Myocyte (in vitro differentiated cells): ENCODE measurements around the gene CACTIN. TPM values are rescaled to one million over a fixed set of nuclear protein-coding genes. Genes with fewer than 3 reads are reported as not detected.
A peak's percentile ranks its signal among the peaks of the same experiment; 100 is the strongest.
"Not testable (repeated sequence)": the region's sequence is repeated elsewhere in the genome, so short reads cannot be mapped to it uniquely, and the experiment has no call there.

Experiments used
- DNase-seq: peaks from one replicate; pipeline ENCODE4 v3.0.0-alpha.2; 2012; ENCODE audit warnings: low read depth
- total RNA-seq: library from RNA; depleted of rRNA; stranded (reverse); fragments of >200 nt; gene quantifications from 2 replicates; pipeline ENCODE4 v1.2.3, GENCODE V29; 2014

Gene CACTIN
- total RNA-seq, 1 donor from 2014 or later = 33.8 TPM

DNA sequence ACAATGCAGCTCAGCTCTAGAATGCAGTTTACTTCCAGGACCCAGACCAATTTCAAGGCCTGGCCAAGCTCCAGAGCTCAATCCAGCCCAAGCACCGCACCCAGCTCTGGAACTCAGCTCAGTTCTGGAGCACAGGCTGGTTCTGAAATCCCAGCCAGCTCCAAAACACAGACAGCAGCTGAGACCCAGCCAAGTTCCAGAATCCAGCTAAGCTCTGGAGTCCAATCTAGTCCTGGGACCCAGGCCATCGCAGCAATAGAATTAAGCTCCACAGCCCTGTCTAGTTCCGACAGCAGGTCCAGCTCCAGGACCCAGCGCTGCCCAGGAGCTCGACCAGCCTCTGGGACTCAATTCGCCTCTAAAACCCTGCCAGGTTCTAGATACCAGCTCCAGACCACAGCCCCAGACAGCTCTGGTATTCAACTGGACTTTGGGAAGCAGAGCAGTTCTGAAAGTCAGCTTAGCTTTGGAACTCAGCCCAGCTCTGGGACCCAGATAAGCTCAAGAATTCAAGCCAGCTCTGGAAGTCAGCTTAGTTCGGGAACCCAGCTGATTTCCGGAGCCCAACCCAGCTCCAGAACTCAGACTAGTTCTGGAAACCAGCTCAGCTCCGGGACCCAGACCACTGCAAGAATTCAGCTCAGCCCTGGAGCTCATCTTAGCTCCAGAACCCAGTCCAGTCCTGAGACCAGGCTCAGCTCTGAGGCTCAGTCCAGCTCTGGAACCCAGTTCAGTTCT is 34.5 kb downstream of the CACTIN start:
- no peak for DNase-seq

DNA sequence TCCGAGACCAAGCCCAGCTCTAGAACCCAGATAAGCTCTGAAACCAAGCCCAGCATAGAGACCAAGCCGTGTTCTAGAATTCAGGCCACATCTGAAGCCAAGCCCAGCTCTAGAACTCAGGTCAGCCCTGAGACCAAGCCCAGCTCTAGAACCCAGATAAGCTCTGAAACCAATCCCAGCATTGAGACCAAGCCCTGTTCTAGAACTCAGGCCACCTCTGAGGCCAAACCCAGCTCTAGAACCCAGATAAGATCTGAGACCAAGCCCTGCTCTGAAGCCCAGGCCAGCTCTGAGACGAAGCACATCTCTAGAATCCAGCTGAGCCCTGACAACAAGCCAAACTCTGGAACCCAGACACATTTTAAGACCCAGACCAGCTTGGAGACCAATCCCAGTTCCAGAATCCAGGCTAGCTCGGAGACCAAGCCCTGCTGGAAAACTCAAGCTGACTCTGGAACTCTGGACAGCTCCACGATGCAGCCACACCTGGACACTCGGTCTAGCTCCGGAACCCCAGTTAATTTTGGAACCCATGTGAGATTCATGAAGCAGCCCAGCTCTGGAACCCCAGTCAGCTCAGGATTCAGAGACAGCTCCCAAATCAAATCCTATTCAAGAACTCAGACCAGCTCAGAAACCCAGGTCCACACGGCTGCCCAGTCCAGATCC is 35.5 kb downstream of the CACTIN start:
- no peak for DNase-seq

DNA sequence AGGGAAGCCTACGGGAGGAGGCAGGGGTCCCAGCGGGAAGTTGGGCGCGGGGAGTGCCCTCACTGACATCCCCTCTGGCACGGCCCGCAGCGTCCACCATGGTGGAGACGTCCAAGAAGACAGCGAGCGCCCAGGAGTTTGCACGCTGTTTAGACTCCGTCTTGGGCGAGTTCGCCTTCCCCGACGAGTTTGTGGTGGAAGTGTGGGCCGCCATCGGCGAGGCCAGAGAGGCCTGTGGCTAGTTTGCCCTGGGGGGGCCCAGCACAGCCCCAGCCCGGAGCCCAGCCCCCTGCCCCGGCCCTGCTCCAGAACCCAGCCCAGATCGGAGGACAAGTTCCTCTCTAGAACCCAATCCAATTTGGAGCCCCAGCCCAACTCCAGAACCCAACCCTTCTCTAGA is 36.6 kb downstream of the CACTIN start:
- no peak for DNase-seq

DNA sequence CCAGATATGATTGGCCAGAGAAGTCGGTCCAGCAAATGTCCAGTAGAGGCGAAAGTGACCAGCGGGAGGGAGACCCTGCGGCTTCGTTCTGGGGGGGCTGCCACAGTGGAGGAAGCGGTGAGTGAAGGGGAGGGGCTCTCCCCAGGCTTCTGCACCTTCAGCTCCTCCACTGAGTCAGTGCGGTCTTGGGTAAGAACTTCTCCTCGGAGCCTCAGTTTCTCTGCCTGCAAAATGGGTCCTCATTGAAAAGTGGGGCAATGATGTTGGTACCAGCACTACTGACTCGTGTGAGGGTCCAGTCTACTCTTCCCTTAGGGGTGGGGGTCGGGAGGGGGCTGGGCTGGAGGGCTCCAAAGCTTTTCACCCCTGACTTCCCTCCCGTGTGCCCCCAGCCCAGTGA is 37.2 kb downstream of the CACTIN start:
- DNase-seq = no peak

DNA sequence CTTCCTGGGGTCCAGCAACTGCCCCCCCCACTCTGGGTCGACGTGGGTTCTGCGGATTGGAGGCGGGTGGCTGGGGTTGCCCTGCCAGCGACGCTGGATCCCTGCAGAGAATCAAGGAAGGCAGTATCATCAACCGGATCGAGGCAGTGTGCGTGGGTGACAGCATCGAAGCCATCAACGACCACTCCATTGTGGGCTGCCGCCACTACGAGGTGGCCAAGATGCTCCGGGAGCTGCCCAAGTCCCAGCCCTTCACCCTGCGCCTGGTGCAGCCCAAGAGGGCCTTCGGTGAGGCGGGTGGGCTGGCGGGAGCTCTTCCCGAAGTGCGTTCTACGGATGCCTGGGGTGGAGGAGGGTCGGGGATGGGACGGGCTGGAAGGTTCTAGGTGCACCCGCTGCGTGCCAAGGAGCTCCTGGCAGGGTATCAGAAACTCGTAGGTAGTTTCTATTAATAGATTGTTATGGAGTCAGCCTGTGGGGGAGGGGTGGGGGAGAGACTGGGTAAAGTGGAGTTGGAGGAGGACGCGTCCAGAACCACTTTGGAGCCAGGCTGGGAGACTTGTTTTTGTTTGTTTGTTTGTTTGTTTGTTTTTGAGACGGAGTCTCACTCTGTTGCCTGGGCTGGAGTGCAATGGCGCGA is 39.8 kb downstream of the CACTIN start:
- no peak for DNase-seq

DNA sequence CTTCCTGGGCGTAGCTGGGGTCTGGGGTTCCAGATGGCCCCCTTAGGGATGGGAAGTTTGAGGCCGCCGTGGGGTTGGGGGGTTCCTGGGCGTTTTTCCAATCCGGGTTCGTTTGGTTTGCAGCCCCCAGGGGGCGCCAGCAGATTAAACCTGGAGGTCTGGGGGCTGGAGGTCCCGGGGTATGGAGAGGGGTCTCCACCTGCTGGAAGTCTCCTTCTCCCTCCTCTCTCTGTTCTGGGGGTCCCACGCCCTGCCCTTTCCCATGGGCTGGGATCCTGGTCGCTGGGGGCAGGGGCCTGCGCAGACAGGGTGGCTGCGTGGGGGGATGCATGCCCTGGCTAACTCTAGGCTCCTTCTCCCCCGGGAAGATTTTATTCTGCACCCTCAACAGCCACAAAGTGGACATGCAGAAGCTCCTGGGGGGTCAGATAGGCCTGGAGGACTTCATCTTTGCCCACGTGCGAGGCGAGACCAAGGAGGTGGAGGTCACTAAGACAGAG is 40.4 kb downstream of the CACTIN start:
- no peak for DNase-seq

DNA sequence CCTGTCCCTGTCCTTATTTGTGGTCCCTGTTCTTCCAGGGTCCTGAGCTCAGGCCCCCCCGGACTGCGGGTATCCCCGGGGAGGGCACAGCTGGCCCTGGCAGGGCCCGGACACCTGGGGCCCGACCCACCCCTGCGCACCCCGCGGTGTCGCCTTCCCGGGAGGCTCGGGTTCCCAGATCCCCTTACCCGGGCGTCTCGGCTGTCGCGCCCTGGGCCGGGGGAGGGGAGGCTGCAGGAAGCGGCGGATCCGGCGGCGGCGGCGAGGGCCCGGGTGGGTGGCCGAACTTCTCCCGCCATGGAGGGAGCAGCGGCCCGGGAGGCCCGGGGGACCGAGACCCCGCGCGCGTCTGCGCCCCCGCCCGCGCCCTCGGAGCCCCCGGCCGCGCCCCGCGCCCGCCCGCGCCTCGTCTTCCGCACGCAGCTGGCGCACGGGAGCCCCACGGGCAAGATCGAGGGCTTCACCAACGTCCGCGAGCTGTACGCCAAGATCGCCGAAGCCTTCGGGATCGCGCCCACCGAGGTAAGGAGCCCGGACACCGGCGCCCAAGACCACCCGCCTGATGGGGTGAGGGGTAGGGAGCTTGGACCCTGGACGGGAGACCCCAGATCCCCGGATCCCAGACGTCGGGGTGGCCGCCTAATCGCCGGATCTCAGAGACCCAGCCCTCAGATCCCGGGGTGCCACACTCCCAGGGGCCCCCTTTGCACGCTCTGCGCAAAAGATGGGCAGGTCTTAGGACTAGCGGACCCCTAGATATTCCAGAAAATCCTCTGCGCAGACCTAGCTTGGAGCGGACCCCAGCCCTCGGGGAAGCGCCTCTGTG is 41.1 kb downstream of the CACTIN start, which contains the start of gene GIPC3:
GIPC3 (plus strand) TSS at position 178 of the 826 bp plus-strand sequence; CDS start at position 298, 120 bp downstream.
- no peak for DNase-seq

DNA sequence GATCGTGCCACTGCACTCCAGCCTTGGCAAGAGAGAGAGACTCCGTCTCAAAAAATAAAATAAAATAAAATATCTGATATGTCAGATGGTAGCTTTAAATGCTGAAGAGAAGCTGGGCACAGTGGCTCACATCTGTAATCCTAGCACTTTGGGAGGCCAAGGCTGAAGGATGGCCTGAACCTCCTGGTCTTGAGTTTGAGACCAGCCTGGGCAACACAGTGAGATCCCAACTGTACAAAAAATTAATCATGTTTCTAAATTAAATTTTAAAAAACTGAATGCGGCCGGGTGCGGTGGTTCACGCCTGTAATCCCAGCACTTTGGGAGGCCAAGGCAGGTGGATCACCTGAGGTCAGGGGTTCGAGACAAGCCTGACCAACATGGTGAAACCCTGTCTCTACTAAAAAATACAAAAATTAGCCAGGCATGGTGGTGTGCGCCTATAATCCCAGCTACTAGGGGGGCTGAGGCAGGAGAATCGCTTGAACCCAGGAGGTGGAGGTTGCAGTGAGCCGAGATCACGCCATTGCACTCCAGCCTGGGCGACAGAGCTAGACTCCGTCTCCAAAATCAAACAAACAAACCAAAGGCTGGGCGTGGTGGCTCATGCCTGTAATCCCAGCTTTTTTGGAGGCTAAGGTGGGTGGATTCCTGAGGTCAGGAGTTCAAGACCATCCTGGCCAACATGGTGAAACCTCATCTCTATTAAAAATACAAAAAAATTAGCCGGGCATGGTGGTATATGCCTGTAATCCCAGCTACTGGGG is 42.4 kb downstream of the CACTIN start:
- DNase-seq = not testable (repeated sequence)

DNA sequence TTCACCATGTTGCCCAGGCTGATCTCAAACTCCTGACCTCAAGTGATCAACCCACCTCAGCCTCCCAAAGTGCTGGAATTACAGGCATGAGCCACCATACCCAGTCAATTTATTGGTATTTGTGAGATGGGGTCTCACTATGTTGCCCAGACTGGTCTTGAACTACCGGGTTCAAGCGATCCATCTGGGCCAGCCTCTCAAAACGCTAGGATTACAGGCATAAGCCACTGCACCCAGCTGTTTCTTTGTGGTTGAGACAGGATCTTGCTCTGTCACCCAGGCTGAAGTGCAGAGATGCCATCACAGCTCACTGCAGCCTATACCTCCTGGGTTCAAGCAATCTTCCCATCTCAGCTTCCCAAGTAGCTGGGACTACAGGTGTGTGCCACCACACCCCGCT is 44.8 kb downstream of the CACTIN start:
- not testable (repeated sequence) for DNase-seq

DNA sequence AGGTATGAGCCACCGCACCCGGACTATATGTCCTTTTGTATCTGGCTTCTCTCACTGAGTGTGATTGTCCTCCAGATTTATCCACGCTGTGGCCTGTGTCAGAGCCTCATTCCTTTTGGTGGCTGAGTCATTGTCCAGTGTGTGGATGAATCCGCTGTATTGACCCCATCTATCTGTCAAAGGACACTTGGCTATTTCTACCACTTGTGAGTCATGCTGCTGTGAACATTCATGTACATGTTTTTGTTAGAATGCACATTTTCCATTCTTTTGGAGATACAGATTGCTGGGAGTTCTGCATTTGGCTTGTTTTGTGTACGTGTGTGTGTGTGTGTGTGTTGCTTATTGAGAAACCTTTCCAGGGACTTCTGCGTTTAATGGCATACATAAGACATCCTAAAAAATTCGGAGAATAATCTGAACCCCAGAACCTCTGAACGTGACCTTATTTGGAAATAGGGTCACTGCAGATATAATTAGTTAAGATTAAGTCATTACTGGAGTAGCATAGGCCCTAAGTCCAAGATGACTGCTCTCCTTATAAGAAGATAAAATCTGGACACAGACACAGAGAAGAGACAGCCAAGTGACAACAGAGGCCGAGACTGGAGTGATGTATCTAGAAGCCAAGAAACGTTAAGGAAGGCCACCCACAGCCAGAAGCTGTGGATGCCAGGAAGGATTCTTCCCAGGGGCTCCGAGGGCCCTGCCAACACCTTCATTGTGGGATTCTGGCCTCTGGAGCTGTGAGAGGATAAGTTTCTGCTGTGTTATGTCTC is 46.2 kb downstream of the CACTIN start:
- peak; percentile 89 for DNase-seq

DNA sequence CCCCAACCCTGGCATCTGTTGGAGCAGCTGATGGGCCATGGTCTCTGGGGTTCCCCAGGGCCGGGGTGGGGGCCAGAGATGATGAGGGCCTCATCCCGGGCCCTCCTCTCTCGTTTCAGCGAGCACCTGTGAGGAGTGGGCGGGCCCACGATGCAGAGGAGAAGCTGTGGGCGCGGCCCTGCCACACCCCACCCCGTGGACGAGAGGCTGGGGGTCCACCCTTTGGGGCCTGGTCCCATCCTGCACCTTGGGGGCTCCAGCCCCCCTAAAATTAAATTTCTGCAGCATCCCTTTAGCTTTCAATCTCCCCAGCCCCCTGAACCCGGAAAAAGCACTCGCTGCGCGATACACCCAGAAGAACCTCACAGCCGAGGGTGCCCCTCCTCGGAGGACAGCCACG is 48.2 kb downstream of the CACTIN start:
- no peak for DNase-seq

DNA sequence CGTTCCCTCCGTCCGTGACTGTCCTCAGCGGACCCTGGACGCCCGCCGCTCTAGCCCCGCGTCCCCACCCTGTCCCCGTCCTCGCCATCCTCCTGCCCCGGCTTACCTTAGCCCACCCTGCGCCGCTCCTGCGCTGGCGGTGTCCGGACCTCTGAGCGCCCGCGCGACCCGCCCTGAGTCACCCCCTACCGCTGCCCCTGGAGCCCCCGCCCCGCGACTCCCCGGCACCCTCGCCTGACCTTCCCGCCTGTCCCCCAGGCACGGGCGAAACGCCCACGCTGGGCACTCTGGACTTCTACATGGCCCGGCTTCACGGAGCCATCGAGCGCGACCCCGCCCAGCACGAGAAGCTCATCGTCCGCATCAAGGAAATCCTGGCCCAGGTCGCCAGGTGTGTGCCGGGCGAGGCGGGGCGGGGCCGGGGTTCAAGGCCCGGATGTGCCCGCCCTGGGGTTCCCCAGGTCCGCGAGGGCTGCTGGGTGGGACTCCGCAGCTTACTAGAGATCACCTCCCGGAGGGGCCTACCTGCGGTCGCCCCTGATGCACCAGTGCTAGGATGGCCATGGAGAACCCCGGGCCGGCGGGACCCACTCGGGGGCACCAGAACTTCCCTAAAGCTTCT is 48.8 kb downstream of the CACTIN start:
- DNase-seq = no peak

DNA sequence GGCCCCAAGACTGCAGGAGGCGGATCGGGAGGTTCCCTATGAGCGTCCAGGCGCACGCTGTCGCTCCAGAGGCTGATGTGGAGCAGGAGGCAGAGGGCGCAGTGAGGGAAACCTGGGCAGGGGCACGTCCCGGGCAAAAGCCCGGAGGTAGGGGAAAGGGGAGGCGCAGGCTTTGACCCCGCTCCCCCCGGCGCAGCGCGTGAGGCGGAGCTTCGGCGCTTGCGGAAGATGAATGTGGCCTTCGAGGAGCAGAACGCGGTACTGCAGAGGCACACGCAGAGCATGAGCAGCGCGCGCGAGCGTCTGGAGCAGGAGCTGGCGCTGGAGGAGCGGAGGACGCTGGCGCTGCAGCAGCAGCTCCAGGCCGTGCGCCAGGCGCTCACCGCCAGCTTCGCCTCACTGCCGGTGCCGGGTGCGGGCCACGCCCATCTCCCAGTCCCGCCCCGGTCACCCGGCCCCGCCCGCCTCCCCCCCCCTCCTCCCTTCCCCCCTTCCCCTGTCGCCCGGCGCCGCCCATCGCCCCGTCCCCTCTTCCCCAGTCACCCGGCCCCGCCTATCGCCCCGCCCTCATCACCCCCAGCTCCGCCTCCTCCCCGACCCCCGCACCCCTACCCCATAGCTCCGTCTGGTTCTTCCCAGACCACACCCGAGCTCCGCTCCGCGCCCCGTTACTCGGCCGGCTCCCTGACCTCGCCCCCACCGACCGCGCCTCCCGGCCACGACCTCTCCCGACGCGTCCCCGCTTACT is 49.7 kb downstream of the CACTIN start:
- DNase-seq = no peak

DNA sequence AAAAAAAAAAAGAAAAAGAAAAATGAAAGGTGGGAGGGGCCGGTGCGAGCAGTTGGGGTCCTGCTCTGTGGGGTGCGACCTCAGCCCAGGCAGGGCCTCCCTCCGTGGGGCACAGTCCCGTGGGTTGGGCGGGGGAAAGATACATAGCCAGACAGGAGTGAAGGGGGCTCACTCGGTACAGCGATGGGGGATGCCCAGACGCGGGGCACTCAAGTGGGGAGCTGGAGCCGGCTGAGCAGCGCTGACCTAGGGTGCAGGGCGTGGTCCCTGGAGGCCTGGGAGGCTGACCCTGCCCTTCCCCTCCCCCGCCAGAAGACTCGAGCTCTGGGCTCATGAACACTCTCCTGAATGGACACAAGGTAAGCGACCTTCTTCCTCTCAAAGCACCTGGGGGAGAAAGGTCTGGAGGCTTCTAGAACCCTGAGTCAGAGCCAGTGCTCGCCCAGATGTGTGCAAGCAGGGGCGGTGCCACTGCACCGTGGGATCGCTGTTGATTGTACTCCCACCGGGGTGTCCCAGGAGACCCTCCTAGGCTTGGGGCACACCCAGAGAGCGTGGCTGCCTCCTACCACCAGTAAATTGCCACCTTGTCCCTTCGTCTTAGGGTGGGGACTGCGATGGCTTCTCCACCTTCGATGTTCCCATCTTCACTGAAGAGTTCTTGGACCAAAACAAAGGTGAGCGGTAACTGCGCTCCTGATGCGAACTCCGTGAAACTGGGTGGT is 50.5 kb downstream of the CACTIN start:
- no peak for DNase-seq

DNA sequence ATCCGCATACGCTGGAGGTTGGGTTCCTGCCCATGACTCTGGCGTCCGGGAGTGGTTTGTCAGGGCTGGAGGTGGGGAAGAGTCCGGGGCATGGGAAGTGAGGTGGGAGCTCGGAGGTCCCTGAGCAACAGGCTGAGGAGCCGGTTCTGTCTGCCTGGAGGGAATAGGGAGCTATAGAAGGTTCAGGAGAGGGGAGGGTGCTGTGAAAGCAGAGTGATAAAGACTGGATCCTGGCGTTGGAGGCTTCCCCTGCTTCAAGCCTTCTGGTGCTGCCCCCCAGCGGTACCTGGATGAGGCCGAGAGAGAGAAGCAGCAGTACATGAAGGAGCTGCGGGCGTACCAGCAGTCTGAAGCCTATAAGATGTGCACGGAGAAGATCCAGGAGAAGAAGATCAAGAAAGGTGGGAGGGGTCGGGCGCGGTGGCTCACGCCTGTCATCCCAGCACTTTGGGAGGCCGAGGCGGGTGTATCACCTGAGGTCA is 51.3 kb downstream of the CACTIN start:
- DNase-seq = no peak

DNA sequence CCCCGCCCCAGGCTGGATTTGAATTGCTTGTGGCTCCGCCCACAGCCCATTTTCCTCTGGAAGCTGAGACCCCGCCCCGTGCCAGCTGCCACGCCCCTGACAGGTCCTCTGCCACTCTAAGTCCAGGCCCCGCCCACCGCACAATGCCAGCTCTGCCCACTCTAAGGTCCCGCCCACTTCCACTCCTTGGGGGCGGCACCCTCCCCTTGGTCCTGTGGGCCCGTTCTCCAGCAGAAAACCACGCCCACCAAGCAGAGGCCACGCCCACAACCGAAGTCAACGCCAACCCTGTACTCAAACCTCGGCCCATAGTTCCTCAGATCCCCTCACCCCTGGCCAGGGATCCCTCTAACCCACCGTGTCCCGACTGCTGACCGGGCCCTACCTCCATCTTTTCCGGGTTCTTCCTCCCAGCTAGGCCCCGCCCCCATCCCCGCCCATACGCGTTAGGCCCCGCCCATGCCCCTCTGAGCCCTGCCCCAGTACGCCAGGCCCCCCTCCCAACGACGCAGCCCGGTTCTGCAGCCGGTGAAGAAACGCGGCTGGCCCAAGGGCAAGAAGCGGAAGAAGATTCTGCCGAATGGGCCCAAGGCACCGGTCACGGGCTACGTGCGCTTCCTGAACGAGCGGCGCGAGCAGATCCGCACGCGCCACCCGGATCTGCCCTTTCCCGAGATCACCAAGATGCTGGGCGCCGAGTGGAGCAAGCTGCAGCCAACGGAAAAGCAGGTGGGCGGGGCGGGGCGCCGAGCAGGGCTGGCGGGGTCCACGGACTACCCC is 52.5 kb downstream of the CACTIN start:
- peak; percentile 90 for DNase-seq
